ENCODE results near the gene TMEM135. TPM values are rescaled to one million over a fixed set of nuclear protein-coding genes. Genes with fewer than 3 reads are reported as not detected.

TMEM135 gene
- total RNA-seq, 4 donors from 2014 or later: 17.2 to 69.6 (median 33.0) TPM

GRCh38 chr11:87125257-87125656, 87.5 kb downstream of the TMEM135 start:
- intact Hi-C loops (cut with DNase I): no loop called here
- H3K4me1 ChIP-seq: peaks cover 0 to 3% of the 10 kb centered on the region in 2 donors
- no peak for DNase-seq
- WGBS, 2 donors: 92 to 97% methylated on average over 2 of the region's 2 CpGs
- H3K9me3 ChIP-seq: no peaks in the 10 kb centered on the region
- H3K27ac ChIP-seq: no peak overlapping the region
- TF ChIP-seq CTCF (IDR thresholded peaks at IDR 0.05) (no peak), POLR2A (IDR thresholded peaks at IDR 0.05) (no peak)
- no peaks in the 10 kb centered on the region for H3K36me3 ChIP-seq
- no peak overlapping the region for H3K4me3 ChIP-seq (replicated peaks in 1 of 3)
- no peaks in the 10 kb centered on the region for H3K27me3 ChIP-seq

- WGBS, 2 donors: 86 to 87% methylated on average over 4 of the region's 4 CpGs
- H3K27ac ChIP-seq: no peak overlapping the region
- no peaks in the 10 kb centered on the region for H3K9me3 ChIP-seq
- H3K4me3 ChIP-seq (replicated peaks in 1 of 3): no peak overlapping the region
- intact Hi-C loops (cut with DNase I): no loop called here
- no peak for TF ChIP-seq POLR2A (IDR thresholded peaks at IDR 0.05)
- TF ChIP-seq CTCF (IDR thresholded peaks at IDR 0.05): no peak
- no peaks in the 10 kb centered on the region for H3K36me3 ChIP-seq
- H3K4me1 ChIP-seq: peaks cover 0 to 3% of the 10 kb centered on the region in 2 donors
- no peaks in the 10 kb centered on the region for H3K27me3 ChIP-seq
- no peak for DNase-seq
These were observed 89.4 kb downstream of the TMEM135 start for GRCh38 chr11:87127101-87127500.

- H3K9me3 ChIP-seq: no peaks in the 10 kb centered on the region
- H3K4me1 ChIP-seq: peaks cover 0 to 3% of the 10 kb centered on the region in 2 donors
- no peak for TF ChIP-seq POLR2A (IDR thresholded peaks at IDR 0.05)
- no peak for TF ChIP-seq CTCF (IDR thresholded peaks at IDR 0.05)
- no peak overlapping the region for H3K4me3 ChIP-seq (replicated peaks in 1 of 3)
- 75 to 78% methylated on average over 2 of the region's 2 CpGs for WGBS, 2 donors
- H3K27me3 ChIP-seq: no peaks in the 10 kb centered on the region
- H3K36me3 ChIP-seq: no peaks in the 10 kb centered on the region
- intact Hi-C loops (cut with DNase I): no loop called here
- no peak for DNase-seq
- no peak overlapping the region for H3K27ac ChIP-seq
These were observed 90.6 kb downstream of the TMEM135 start for GRCh38 chr11:87128372-87128771.

GRCh38 chr11:87134524-87135106, 96.9 kb downstream of the TMEM135 start:
- Histone ChIP-seq H3K4me3 (replicated peaks in 1 of 3) (no peak overlapping the region), H3K9me3 (no peaks in the 10 kb centered on the region), H3K27me3 (no peaks in the 10 kb centered on the region), H3K4me1 (no peaks in the 10 kb centered on the region), H3K36me3 (no peaks in the 10 kb centered on the region), H3K27ac (no peak overlapping the region)
- 100% methylated on average over 1 of the region's 1 CpG for whole genome bisulfite sequencing, 2 donors
- intact Hi-C loops (cut with DNase I): no loop called here
- TF ChIP-seq POLR2A (IDR thresholded peaks at IDR 0.05) (no peak), CTCF (IDR thresholded peaks at IDR 0.05) (no peak)
- no peak for DNase-seq

- Histone ChIP-seq H3K4me3 (replicated peaks in 1 of 3) (no peak overlapping the region), H3K9me3 (no peaks in the 10 kb centered on the region), H3K27ac (no peak overlapping the region), H3K36me3 (no peaks in the 10 kb centered on the region), H3K27me3 (no peaks in the 10 kb centered on the region), H3K4me1 (no peaks in the 10 kb centered on the region)
- intact Hi-C loops (cut with DNase I): no loop called here
- DNase-seq: no peak
- no peak for TF ChIP-seq POLR2A (IDR thresholded peaks at IDR 0.05)
- no peak for TF ChIP-seq CTCF (IDR thresholded peaks at IDR 0.05)
- WGBS, 2 donors: 81 to 89% methylated on average over 1 of the region's 1 CpG
These were observed 98.5 kb downstream of the TMEM135 start for GRCh38 chr11:87136236-87136635.

Data from thyroid gland (tissue), 4 donors.